Adrenal gland (tissue), 12 donors: ENCODE measurements around the gene OTUD6A. TPM values are rescaled to one million over a fixed set of nuclear protein-coding genes. Genes with fewer than 3 reads are reported as not detected.

Source experiments
- DNase-seq, 7 donors: peaks; one replicate each; pipeline ENCODE4 v3.0.0-alpha.2; 2019 to 2020
- H3K27ac ChIP-seq, 5 donors: fragments of 200-600 bp; sonication (generic) in 4 of 5; 1 replicate in 3 of 5; 2 replicates in 2 of 5; pipeline versions ENCODE4 v1.5.1 to v1.8.0; 2016 to 2020; ENCODE audit warnings: mild to moderate bottlenecking in 1 of 5
- H3K27me3 ChIP-seq: fragments of 200-600 bp; 2 replicates; pipeline ENCODE4 v1.8.0; 2021
- H3K36me3 ChIP-seq, 2 donors: fragments of 200-600 bp; replicated peaks in 1 of 2; 1 replicate in 1 of 2; 2 replicates in 1 of 2; pipeline versions ENCODE4 v1.5.1 to v1.8.0; 2018 to 2022
- H3K4me1 ChIP-seq, 2 donors: fragments of 200-600 bp; replicated peaks in 1 of 2; 1 replicate in 1 of 2; 2 replicates in 1 of 2; pipeline versions ENCODE4 v1.5.1 to v1.8.0; 2018 to 2021
- H3K4me3 ChIP-seq, 4 donors: fragments of 200-600 bp; sonication (generic) in 3 of 4; one replicate each; pipeline ENCODE4 v1.5.1; 2016 to 2018
- H3K9me3 ChIP-seq, 3 donors: fragments of 200-600 bp; sonication (generic) in 1 of 3; replicated peaks in 1 of 3; 1 replicate in 2 of 3; 2 replicates in 1 of 3; pipeline versions ENCODE4 v1.5.1 to v1.8.0; 2016 to 2021
- POLR2A ChIP-seq, 2 donors: fragments of 450-650 bp; IDR thresholded peaks; one replicate each; pipeline ENCODE4 v1.6.1; 2017; ENCODE audit warnings: antibody characterized with exemption in 2 of 2, mild to moderate bottlenecking in 2 of 2, moderate library complexity in 1 of 2
- WGBS, 4 donors: extraction: QIAGEN DNeasy Blood & Tissue Kit in 2 of 4; methylation state at CpG; one replicate each; pipeline versions ENCODE4 v1.1.5 to v1.1.7; 2013 to 2017; 5-methylcytosine and 5-hydroxymethylcytosine counted together
- intact Hi-C, 2 donors: fragments of 100-400 bp; cut with DNase I; formaldehyde crosslinking; loops; one replicate each; pipeline versions ENCODE4 v1.14.1 to v1.15.0; 2022 to 2023
- polyA plus RNA-seq, 3 donors: library from polyadenylated mRNA; stranded (reverse); fragments of 200-250 nt in 2 of 3; fragments of 350-450 nt in 1 of 3; fragmentation: Illumina TruSeq in 1 of 3; extraction: RNeasy Lipid Tissue Mini Kit (QIAGEN cat#74804) in 1 of 3; gene quantifications; one replicate each; pipeline ENCODE4 v1.2.3, GENCODE V29; 2013 to 2014
- total RNA-seq, 9 donors: library from RNA; depleted of rRNA in 4 of 9; stranded (reverse); fragments of >200 nt in 4 of 9; fragments of 120-200 nt in 1 of 9; fragmentation: NEBNext Ultra II Directional in 1 of 9; extraction: Animal tissue kit (Norgen Biotek cat#: 25700) in 1 of 9; gene quantifications; one replicate each; pipeline versions ENCODE4 v1.1.0 to v1.2.4, GENCODE V29; 2013 to 2023
- TF ChIP-seq, protein P1 (sequence below), 6 experiments: fragments of 450-650 bp in 4 of 6; fragments of 200-600 bp in 2 of 6; sonication (generic) in 1 of 6; IDR thresholded peaks; 1 replicate in 5 of 6; 2 replicates in 1 of 6; pipeline versions ENCODE4 v1.5.1 to v1.8.0; 2016 to 2021; ENCODE audit warnings: antibody characterized with exemption in 6 of 6, mild to moderate bottlenecking in 2 of 6, moderate library complexity in 1 of 6
- donor health status: healthy with polysubstance abuse.
- donor health status: Bipolar disorder and iron deficiency.
- donor health status: DM: yes; HTN: yes; CAD: no.
- donor health status: DM: no; HTN: no; CAD: no.
- donor health status: DM: no; HTN: no; CAD: no.
- donor health status: DM: yes; HTN: yes; CAD: no.

Gene OTUD6A
- total and polyA plus RNA-seq, 12 donors = not detected

GRCh38 chrX:70041993-70042392, 20.3 kb upstream of the OTUD6A start:
- Histone ChIP-seq H3K36me3 (no peaks in the 10 kb centered on the region), H3K9me3 (no peaks in the 10 kb centered on the region), H3K4me1 (no peaks in the 10 kb centered on the region), H3K4me3 (no peak overlapping the region), H3K27me3 (peaks cover 6% of the 10 kb centered on the region), H3K27ac (no peak overlapping the region)
- DNase-seq = no peak
- 78 to 91% (median 84%) methylated on average over 4 to 6 of the region's 6 CpGs for WGBS, 4 donors
- intact Hi-C loops = no loop called here
- no peak for TF ChIP-seq POLR2A (IDR thresholded peaks at IDR 0.05)
- TF ChIP-seq, protein P1, sequence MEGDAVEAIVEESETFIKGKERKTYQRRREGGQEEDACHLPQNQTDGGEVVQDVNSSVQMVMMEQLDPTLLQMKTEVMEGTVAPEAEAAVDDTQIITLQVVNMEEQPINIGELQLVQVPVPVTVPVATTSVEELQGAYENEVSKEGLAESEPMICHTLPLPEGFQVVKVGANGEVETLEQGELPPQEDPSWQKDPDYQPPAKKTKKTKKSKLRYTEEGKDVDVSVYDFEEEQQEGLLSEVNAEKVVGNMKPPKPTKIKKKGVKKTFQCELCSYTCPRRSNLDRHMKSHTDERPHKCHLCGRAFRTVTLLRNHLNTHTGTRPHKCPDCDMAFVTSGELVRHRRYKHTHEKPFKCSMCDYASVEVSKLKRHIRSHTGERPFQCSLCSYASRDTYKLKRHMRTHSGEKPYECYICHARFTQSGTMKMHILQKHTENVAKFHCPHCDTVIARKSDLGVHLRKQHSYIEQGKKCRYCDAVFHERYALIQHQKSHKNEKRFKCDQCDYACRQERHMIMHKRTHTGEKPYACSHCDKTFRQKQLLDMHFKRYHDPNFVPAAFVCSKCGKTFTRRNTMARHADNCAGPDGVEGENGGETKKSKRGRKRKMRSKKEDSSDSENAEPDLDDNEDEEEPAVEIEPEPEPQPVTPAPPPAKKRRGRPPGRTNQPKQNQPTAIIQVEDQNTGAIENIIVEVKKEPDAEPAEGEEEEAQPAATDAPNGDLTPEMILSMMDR (IDR thresholded peaks at IDR 0.05) = no peak

DNA sequence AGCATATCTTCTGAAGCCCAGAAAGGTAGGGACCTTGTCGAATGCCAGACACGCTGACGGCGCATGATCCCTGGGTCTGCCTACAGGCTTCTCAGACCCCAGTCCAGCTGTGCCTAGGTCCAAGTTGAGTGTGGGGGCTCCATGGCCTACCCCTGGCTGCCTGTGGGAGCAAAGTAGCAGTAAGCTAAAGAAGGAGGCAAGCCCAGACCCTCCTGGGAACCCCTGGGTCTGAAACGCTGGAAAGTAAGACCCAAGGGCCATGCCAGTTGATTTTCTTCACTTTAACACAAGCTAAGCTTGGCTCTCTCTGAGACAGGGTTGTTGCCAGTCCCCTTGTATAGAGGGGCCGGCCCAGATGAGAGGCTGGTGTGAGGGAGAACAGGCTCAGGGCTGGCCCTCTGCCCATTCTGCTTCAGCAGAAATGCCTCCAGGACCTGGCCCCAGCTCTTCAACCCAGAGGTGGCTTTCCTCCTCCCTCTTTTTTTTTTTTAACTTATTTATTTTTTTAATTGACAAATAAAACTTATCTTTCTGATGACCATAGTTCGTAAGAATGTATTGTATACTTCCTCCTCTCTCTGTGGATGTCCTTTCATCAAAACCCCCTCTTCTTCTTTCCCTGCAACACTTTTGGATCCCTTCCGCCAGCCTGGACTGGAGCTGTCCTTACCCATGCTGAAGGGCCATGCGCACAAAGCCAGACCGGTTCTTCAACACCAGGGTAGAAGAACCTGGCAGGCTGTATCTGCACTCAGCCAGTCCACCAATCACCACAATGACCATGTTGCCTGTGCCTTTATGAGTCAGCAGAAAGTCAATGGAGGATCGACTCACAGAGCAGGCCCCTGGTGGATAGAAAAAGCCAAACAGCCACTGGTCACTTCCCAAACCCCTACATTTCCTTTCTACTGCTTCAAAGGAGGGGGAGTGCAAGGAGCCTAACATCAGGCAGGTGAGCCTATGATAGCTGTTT, 19.6 kb upstream of the OTUD6A start:
- no peak for DNase-seq
- TF ChIP-seq, protein P1 (IDR thresholded peaks at IDR 0.05) = no peak
- TF ChIP-seq POLR2A (IDR thresholded peaks at IDR 0.05) = no peak
- Histone ChIP-seq H3K27ac (no peak overlapping the region), H3K4me3 (no peak overlapping the region), H3K9me3 (no peaks in the 10 kb centered on the region), H3K36me3 (no peaks in the 10 kb centered on the region), H3K4me1 (no peaks in the 10 kb centered on the region), H3K27me3 (peaks cover 13% of the 10 kb centered on the region)
- intact Hi-C loops = no loop called here
- WGBS, 4 donors = 75 to 88% (median 85%) methylated on average over 6 to 11 of the region's 11 CpGs

DNA sequence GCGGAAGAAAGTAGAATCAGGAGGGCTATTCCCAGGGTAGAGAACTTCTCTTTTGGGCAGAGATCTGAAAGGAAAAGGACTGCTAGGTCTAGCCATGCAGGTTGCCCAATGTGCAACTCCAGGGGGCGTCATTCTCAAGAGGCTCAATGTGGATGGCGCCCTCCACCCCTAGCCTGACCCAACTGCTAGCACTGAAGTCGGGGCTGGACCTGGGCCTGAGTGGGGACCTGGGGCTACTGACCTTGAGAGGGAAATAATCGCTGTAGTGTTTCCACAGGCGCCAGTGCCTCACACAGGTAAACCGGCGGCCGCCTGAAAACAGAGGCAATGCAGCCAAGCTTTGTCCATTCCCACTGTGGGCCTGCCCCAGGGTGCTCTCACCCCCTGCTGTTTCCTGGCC, 18.6 kb upstream of the OTUD6A start:
- no peaks in the 10 kb centered on the region for H3K9me3 ChIP-seq
- H3K4me1 ChIP-seq = no peaks in the 10 kb centered on the region
- no peaks in the 10 kb centered on the region for H3K36me3 ChIP-seq
- no peak overlapping the region for H3K27ac ChIP-seq
- H3K27me3 ChIP-seq = peaks cover 19% of the 10 kb centered on the region
- intact Hi-C loops = no loop called here
- 81 to 96% (median 94%) methylated on average over 5 to 9 of the region's 9 CpGs for WGBS, 4 donors
- no peak for DNase-seq
- H3K4me3 ChIP-seq = no peak overlapping the region
- no peak for TF ChIP-seq POLR2A (IDR thresholded peaks at IDR 0.05)
- TF ChIP-seq, protein P1 (IDR thresholded peaks at IDR 0.05) = no peak

- Histone ChIP-seq H3K27ac (no peak overlapping the region), H3K9me3 (no peaks in the 10 kb centered on the region), H3K27me3 (peaks cover 22% of the 10 kb centered on the region), H3K4me1 (no peaks in the 10 kb centered on the region), H3K36me3 (no peaks in the 10 kb centered on the region), H3K4me3 (no peak overlapping the region)
- DNase-seq = no peak
- TF ChIP-seq POLR2A (IDR thresholded peaks at IDR 0.05) = no peak
- TF ChIP-seq, protein P1 (IDR thresholded peaks at IDR 0.05) = no peak
- intact Hi-C loops = no loop called here
- 64 to 87% (median 69%) methylated on average over 4 of the region's 4 CpGs for WGBS, 4 donors
Measured at GRCh38 chrX:70044541-70045245, 17.6 kb upstream of the OTUD6A start.
